Smooth muscle cell (in vitro differentiated cells): ENCODE results near the gene ASXL1. TPM values are rescaled to one million over a fixed set of nuclear protein-coding genes. Genes with fewer than 3 reads are reported as not detected.
A peak's percentile ranks its signal among the peaks of the same experiment; 100 is the strongest.

Experiments used
- DNase-seq: peaks from one replicate; lab custom pipeline; 2025; ENCODE audit not compliant: unreplicated experiment; lab: John Stamatoyannopoulos, UW
- H2AFZ ChIP-seq: fragments of 200-600 bp; sonication (generic); 2 replicates; pipeline ENCODE4 v1.6.0; 2016; ENCODE audit warnings: antibody characterized with exemption, low read depth, mild to moderate bottlenecking
- H3F3A ChIP-seq: fragments of 200-600 bp; sonication (generic); 2 replicates; pipeline ENCODE4 v1.6.0; 2017; ENCODE audit warnings: antibody characterized with exemption, low read depth
- H3K27ac ChIP-seq: fragments of 200-600 bp; sonication (generic); 2 replicates; pipeline ENCODE4 v1.5.1; 2016; ENCODE audit warnings: low read depth, mild to moderate bottlenecking
- H3K27me3 ChIP-seq: fragments of 200-600 bp; sonication (generic); 2 replicates; pipeline ENCODE4 v1.6.1; 2016; ENCODE audit warnings: low read depth, mild to moderate bottlenecking
- H3K36me3 ChIP-seq: fragments of 200-600 bp; sonication (generic); 2 replicates; pipeline ENCODE4 v1.5.1; 2016; ENCODE audit warnings: low read depth
- H3K4me1 ChIP-seq: fragments of 200-600 bp; sonication (generic); 2 replicates; pipeline ENCODE4 v1.5.1; 2016; ENCODE audit warnings: low read depth
- H3K4me2 ChIP-seq: fragments of 200-600 bp; sonication (generic); 2 replicates; pipeline ENCODE4 v1.6.0; 2016; ENCODE audit warnings: mild to moderate bottlenecking
- H3K4me3 ChIP-seq: fragments of 200-600 bp; sonication (generic); 2 replicates; pipeline ENCODE4 v1.5.1; 2016; ENCODE audit warnings: mild to moderate bottlenecking
- H3K79me2 ChIP-seq: fragments of 200-600 bp; sonication (generic); 2 replicates; pipeline ENCODE4 v1.6.0; 2016; ENCODE audit warnings: low read depth, mild to moderate bottlenecking
- H3K9ac ChIP-seq: fragments of 200-600 bp; sonication (generic); 2 replicates; pipeline ENCODE4 v1.6.0; 2016; ENCODE audit warnings: low read depth
- H3K9me3 ChIP-seq: fragments of 200-600 bp; sonication (generic); replicated peaks from 2 replicates; pipeline ENCODE4 v1.5.1; 2016; ENCODE audit warnings: low read depth
- H4K20me1 ChIP-seq: fragments of 200-600 bp; sonication (generic); 2 replicates; pipeline ENCODE4 v1.6.0; 2016; ENCODE audit warnings: low read depth
- WGBS: methylation state at CpG from one replicate; pipeline ENCODE4 v1.1.7; 2016; ENCODE audit warnings: low lambda C conversion rate; 5-methylcytosine and 5-hydroxymethylcytosine counted together
- polyA plus RNA-seq: library from polyadenylated mRNA; unstranded; fragments of >200 nt; fragmentation: Nextera tagmentation; extraction: Ambion mirVana; gene quantifications from 2 replicates; pipeline ENCODE4 v1.2.1, GENCODE V29; 2016
- total RNA-seq: library from RNA; depleted of rRNA; stranded (reverse); fragments of >200 nt; gene quantifications from 2 replicates; pipeline ENCODE4 v1.2.3, GENCODE V29; 2014
- TF ChIP-seq, protein P1 (sequence below): fragments of 200-600 bp; sonication (generic); IDR thresholded peaks from 2 replicates; pipeline ENCODE4 v1.5.1; 2017; ENCODE audit warnings: borderline replicate concordance, mild to moderate bottlenecking, antibody characterized with exemption; ENCODE audit not compliant: insufficient read depth, poor library complexity, severe bottlenecking

ASXL1 gene
- total and polyA plus RNA-seq, 2 experiments from 2014 or later: 46.5 to 62.1 TPM

DNA sequence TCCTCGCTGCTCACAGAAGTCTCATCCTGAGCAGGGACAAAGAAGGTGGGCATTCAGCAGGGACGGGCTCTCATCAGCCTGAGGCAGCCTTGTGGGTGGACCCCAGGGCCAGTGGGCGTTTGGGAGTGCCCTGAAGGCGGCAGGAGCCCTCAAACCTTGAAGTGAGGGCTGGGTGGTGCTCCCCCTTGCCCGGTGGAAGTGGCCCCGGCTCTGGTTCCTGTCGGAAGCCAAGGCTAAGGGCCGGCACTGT, 116.5 kb downstream of the ASXL1 start:
- Histone ChIP-seq H3F3A (peaks cover 29% of the 10 kb centered on the region), H3K4me3 (peak overlapping the region; percentile 40), H3K36me3 (no peaks in the 10 kb centered on the region), H4K20me1 (peaks cover 73% of the 10 kb centered on the region), H3K27ac (peak overlapping the region; percentile 98), H3K4me2 (peak overlapping the region; percentile 89), H3K4me1 (peaks cover 44% of the 10 kb centered on the region), H3K27me3 (no peaks in the 10 kb centered on the region), H3K9me3 (no peaks in the 10 kb centered on the region), H2AFZ (no peak overlapping the region), H3K79me2 (peaks cover 90% of the 10 kb centered on the region), H3K9ac (peak overlapping the region; percentile 88)
- TF ChIP-seq, protein P1, sequence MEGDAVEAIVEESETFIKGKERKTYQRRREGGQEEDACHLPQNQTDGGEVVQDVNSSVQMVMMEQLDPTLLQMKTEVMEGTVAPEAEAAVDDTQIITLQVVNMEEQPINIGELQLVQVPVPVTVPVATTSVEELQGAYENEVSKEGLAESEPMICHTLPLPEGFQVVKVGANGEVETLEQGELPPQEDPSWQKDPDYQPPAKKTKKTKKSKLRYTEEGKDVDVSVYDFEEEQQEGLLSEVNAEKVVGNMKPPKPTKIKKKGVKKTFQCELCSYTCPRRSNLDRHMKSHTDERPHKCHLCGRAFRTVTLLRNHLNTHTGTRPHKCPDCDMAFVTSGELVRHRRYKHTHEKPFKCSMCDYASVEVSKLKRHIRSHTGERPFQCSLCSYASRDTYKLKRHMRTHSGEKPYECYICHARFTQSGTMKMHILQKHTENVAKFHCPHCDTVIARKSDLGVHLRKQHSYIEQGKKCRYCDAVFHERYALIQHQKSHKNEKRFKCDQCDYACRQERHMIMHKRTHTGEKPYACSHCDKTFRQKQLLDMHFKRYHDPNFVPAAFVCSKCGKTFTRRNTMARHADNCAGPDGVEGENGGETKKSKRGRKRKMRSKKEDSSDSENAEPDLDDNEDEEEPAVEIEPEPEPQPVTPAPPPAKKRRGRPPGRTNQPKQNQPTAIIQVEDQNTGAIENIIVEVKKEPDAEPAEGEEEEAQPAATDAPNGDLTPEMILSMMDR: no peak
- DNase-seq: no peak
- 38% methylated on average over 8 of the region's 8 CpGs for WGBS

DNA sequence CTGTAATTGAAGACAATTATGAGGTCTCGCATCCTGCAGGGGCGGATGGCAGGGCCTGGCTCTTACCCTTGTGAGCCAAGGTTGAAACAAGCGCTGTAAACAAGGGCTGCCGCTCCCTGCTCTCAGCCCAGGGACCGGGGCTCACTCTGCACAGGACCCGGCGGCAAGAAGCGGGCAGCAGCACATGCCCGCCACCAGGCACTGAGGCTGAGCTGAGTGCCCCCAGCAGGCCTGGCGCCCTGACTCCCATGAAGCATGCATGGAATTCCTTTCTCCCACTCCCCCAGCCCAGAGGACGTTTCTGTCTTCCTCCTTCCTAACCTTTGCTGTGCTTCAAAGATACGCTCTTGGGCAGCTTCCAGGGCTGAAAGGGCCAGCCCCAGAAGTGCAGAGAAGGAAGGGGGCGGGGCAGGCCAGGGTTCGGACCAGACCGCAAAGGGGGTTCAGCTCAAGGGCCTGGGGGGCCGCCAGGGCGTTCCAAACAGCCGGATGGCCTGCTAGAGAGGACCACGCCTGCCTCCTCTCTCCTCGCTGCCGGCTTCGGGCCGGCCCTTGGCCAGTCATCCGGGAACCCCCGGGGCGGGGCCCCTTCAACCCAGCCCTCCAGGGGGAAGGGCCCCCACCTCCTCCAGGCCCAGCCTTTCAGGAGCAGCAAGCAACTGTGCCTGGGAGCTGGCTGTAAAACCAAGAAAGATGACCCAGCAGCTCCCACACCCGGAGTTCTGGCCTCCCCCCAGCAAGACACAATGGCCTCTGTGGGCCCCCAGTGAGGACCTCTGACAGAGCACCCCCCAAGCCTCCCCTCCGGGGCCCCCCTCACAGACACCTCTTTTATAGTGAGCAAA, 117.1 kb downstream of the ASXL1 start:
- H3K4me1 ChIP-seq: peaks cover 43% of the 10 kb centered on the region
- H2AFZ ChIP-seq: peak overlapping the region; percentile 4
- WGBS: 7% methylated on average over 27 of the region's 28 CpGs
- DNase-seq: peak; percentile 90
- peak overlapping the region; percentile 89 for H3K4me2 ChIP-seq
- peak overlapping the region; percentile 88 for H3K9ac ChIP-seq
- peak overlapping the region; percentile 98 for H3K27ac ChIP-seq
- H3F3A ChIP-seq: peaks cover 27% of the 10 kb centered on the region
- peaks cover 93% of the 10 kb centered on the region for H3K79me2 ChIP-seq
- H4K20me1 ChIP-seq: peaks cover 78% of the 10 kb centered on the region
- no peaks in the 10 kb centered on the region for H3K27me3 ChIP-seq
- H3K36me3 ChIP-seq: no peaks in the 10 kb centered on the region
- H3K4me3 ChIP-seq: peak overlapping the region; percentile 40
- TF ChIP-seq, protein P1: no peak
- H3K9me3 ChIP-seq: no peaks in the 10 kb centered on the region

DNA sequence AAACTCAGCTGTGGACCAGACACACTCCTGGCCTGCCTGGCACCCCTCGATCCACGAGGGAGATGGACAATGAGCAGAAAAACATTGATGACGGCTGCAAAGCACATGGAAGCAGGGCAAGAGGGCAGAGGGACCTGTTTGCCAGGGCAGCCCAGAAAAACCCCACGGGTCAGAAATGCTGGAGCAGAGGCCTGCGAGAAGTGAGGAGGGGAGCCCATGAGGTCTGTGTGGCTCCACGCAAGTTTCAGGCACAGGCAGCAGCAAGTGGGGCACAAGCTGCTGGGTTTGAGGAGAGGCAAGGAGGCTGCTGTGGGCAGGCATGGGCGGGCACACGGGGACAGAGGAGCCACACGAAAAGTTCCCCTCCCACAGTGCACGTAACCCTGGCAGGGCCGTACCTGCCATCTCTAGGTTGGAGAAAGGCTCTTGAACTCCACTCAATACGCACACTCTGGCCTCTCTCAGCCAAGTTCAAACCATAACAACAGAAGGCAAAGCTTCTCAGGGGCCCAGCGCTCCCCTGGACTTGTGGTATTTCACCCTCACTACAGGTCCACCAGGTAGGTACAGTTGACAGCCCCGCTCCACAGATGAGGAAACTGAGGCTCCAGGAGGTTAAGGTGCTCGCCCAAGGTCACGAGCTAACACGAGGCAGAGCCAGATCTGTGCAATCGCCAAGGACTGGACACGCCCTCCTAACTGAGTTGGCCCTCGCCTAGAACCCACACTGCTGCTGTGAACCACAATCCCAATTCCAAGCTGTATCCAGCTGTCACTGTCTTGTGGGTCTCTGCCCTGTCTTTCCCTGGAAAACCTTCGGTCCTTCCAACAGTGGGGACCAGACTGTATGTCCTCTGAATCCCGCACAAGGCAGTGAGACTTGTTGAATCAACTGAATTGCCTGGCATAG, 118.8 kb downstream of the ASXL1 start:
- no peak overlapping the region for H3K9ac ChIP-seq
- H3K4me3 ChIP-seq: no peak overlapping the region
- H3K36me3 ChIP-seq: no peaks in the 10 kb centered on the region
- WGBS: 85% methylated on average over 22 of the region's 22 CpGs
- H3K4me2 ChIP-seq: peak overlapping the region; percentile 89
- H3K4me1 ChIP-seq: peaks cover 57% of the 10 kb centered on the region
- H3F3A ChIP-seq: peaks cover 30% of the 10 kb centered on the region
- DNase-seq: no peak
- no peaks in the 10 kb centered on the region for H3K9me3 ChIP-seq
- H3K79me2 ChIP-seq: peaks cover 93% of the 10 kb centered on the region
- H2AFZ ChIP-seq: no peak overlapping the region
- peak overlapping the region; percentile 98 for H3K27ac ChIP-seq
- TF ChIP-seq, protein P1: no peak
- no peaks in the 10 kb centered on the region for H3K27me3 ChIP-seq
- H4K20me1 ChIP-seq: peaks cover 88% of the 10 kb centered on the region
